OCI-LY3 (cell line): ENCODE data around the gene CTCF.

Experiments
- EZH2phosphoT487 ChIP-seq: fragments of 200-600 bp; shearing (Covaris generic); IDR thresholded peaks from 2 replicates; pipeline ENCODE4 v1.6.1; 2018; ENCODE audit warnings: antibody characterized with exemption, mixed run types, low read depth
- TF ChIP-seq, protein P1 (sequence below): fragments of 200-600, 300-600 bp; sonication (generic); IDR thresholded peaks from 2 replicates; pipeline ENCODE4 v1.5.1; 2014; ENCODE audit warnings: antibody characterized with exemption, low read length, low read depth

DNA sequence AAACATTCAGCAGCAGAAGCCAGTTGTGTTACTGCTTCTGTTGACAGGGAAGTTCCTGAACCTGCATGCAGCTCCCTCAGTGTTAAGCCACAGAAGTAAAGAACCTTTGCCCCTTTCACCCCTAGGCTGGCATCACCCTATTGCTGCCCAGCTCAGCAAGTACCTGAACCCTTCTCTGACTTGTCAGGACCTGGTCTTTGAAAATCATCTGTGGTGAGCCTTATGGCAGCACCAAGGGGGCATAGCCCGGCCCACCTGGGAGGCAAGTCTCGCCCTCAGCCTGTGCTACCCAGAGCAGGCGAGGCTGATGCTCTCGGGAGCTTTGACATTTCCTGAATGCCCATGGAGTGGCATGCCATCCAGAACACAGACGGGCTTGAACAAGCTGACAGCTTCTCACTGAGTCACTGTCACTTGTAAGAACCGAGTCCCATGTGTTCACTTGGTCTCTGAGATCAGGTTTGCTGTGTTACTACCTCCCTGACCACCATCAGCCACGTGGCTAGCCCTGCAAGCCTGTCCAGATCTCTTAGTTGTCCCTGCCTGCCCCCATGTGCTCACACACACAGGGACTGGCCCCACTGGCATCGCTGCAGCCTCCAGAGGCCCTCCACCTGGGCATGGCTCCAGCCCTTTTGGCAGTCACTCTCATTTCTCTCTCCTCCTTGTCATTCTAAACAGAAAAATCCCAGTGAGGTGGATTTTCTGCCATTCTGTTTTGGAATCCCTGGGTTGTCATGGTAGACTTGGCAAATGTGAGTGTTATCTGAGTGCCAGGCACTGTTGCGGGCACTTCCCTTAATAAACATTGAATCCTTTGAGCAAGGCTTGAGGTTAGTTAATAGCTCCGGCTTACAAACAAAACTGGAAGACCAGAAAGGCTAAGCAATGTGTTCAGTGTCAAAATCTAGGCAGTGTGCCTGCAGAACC lies 79.7 kb downstream of the CTCF start:
- TF ChIP-seq, protein P1, sequence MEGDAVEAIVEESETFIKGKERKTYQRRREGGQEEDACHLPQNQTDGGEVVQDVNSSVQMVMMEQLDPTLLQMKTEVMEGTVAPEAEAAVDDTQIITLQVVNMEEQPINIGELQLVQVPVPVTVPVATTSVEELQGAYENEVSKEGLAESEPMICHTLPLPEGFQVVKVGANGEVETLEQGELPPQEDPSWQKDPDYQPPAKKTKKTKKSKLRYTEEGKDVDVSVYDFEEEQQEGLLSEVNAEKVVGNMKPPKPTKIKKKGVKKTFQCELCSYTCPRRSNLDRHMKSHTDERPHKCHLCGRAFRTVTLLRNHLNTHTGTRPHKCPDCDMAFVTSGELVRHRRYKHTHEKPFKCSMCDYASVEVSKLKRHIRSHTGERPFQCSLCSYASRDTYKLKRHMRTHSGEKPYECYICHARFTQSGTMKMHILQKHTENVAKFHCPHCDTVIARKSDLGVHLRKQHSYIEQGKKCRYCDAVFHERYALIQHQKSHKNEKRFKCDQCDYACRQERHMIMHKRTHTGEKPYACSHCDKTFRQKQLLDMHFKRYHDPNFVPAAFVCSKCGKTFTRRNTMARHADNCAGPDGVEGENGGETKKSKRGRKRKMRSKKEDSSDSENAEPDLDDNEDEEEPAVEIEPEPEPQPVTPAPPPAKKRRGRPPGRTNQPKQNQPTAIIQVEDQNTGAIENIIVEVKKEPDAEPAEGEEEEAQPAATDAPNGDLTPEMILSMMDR: no peak
- TF ChIP-seq EZH2phosphoT487: no peak
